Stomach smooth muscle (tissue), 2 donors: ENCODE data around the gene ZNF398.

ENCODE experiments used
- H3K27ac ChIP-seq: one replicate; pipeline ENCODE4 v1.7.0; 2013; ENCODE audit warnings: mild to moderate bottlenecking, low read length, inconsistent platforms
- H3K27me3 ChIP-seq, 2 donors: one replicate each; pipeline ENCODE4 v1.7.0; 2013; ENCODE audit warnings: low read length in 2 of 2; ENCODE audit not compliant: insufficient read depth in 2 of 2, control insufficient read depth in 1 of 2
- H3K36me3 ChIP-seq, 2 donors: one replicate each; pipeline ENCODE4 v1.7.0; 2013; ENCODE audit warnings: low read length in 2 of 2; ENCODE audit not compliant: control insufficient read depth in 2 of 2, insufficient read depth in 2 of 2
- H3K4me1 ChIP-seq: one replicate; pipeline ENCODE4 v1.7.0; 2013; ENCODE audit warnings: low read length; ENCODE audit not compliant: control insufficient read depth, insufficient read depth
- H3K4me3 ChIP-seq, 2 donors: one replicate each; pipeline ENCODE4 v1.7.0; 2013; ENCODE audit warnings: low read length in 2 of 2
- H3K9ac ChIP-seq, 2 donors: one replicate each; pipeline ENCODE4 v1.7.0; 2013; ENCODE audit warnings: low read length in 2 of 2, mild to moderate bottlenecking in 1 of 2
- H3K9me3 ChIP-seq, 2 donors: one replicate each; pipeline ENCODE4 v1.7.0; 2013; ENCODE audit warnings: low read length in 2 of 2; ENCODE audit not compliant: control insufficient read depth in 2 of 2
- donor health status: healthy.
- donor health status: Pancreatic carcinoma.

The ZNF398 gene

DNA sequence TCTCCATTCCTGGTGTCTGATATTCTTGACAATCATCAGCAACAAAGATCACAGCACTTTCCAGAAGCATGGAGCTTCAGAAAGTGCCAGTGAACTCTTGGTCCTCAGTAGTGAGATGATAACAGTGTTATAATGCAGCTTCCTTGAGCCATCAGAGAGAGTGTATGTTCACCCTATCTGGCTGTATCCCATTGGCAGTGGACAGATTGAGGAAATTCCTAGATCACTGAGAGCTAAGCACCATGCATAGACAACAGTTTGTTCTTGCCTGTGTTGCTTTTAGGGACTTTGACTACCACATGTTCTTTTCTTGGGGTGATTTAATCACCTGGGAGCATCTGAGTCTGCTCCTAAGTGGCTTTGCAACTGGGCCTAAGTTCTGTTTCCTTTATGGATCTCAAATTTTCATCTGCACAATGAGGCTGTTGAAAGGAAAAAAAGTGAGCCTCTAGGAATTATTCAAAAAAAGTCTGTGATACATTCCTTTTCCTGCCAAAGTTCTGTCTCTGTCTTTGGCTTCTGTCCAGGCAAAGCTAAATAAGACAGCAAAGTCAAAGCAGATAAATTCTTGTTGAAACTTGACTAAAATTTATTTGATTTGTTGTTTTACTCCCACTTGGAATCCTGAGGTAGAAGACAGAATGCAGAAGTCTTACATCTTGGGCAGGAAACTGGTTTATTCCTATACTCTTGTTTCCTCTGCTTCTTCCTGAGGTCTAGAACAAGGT, 33.6 kb downstream of the ZNF398 start:
- Histone ChIP-seq H3K27ac (no peak overlapping the region), H3K36me3 (peaks cover 35 to 36% of the 10 kb centered on the region in 2 donors), H3K9ac (no peak overlapping the region)

DNA sequence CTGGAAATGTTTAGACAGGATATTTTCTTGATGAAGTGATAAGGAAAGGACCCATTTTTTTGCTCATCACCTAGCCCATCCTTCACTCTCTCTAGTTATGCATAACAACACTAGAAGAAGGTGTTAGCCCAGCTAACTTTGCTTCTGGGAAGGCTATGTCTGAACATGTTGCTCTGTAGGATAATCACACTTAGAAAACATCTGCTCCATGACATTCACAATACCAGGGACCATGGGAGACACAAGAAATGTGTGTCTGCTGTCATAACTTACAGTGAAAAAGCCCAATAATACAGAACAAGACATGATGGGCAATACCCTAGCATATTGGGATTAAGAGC, 34.2 kb downstream of the ZNF398 start:
- Histone ChIP-seq H3K4me3 (no peak overlapping the region), H3K36me3 (peaks cover 34 to 35% of the 10 kb centered on the region in 2 donors), H3K27ac (no peak overlapping the region), H3K9me3 (no peaks in the 10 kb centered on the region), H3K27me3 (no peaks in the 10 kb centered on the region), H3K4me1 (no peaks in the 10 kb centered on the region), H3K9ac (no peak overlapping the region)

More for the DNA sequence above, 33.6 kb downstream of the ZNF398 start:
- H3K27me3 ChIP-seq = no peaks in the 10 kb centered on the region
- H3K4me1 ChIP-seq = no peaks in the 10 kb centered on the region
- no peak overlapping the region for H3K4me3 ChIP-seq
- H3K9me3 ChIP-seq = no peaks in the 10 kb centered on the region

DNA sequence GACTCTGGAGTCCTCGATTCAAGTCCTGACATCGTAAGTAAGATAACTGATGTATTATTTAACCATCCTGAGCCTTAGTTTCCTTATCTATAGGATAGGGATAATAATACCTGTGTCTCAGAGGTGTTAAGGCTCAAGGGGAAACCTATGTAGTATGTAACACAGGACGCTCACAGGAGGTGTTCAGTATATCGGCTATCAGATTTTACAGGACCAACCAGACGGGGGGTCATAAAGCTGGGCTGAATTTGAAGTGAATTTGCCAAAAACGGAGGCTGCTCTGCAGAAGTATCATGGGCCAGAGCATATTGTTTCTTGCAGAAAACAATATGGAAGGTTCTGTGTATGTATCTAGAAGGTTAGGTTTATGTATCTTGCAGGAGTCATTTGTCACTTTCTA, 37.0 kb downstream of the ZNF398 start:
- H3K9me3 ChIP-seq = no peaks in the 10 kb centered on the region
- peaks cover 11 to 16% of the 10 kb centered on the region in 2 donors for H3K36me3 ChIP-seq
- no peak overlapping the region for H3K27ac ChIP-seq
- H3K4me3 ChIP-seq = no peak overlapping the region
- H3K4me1 ChIP-seq = no peaks in the 10 kb centered on the region
- H3K9ac ChIP-seq = no peak overlapping the region
- H3K27me3 ChIP-seq = no peaks in the 10 kb centered on the region

DNA sequence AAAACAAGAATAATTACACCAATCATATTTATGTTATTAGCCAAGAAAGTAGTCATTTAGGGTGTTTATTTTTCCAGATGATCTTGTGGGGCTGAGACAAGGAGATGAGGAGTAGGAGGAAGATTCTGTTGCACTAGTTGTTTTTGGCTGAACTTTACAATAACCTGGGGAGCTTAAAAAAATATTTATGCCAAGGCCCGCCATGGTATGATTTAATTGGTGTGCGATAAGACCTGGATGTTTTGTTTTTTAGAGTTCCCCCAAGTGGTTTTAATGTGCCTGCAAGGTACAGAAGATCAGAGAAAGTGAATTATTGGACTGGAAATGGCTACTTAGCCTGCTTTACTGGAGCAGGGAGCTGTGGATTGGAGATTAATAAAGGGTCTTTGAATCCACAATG, 41.0 kb downstream of the ZNF398 start:
- H3K4me1 ChIP-seq = no peaks in the 10 kb centered on the region
- H3K9me3 ChIP-seq = no peaks in the 10 kb centered on the region
- H3K27ac ChIP-seq = no peak overlapping the region
- H3K27me3 ChIP-seq = no peaks in the 10 kb centered on the region
- H3K9ac ChIP-seq = no peak overlapping the region
- H3K4me3 ChIP-seq = no peak overlapping the region
- H3K36me3 ChIP-seq = no peaks in the 10 kb centered on the region

DNA sequence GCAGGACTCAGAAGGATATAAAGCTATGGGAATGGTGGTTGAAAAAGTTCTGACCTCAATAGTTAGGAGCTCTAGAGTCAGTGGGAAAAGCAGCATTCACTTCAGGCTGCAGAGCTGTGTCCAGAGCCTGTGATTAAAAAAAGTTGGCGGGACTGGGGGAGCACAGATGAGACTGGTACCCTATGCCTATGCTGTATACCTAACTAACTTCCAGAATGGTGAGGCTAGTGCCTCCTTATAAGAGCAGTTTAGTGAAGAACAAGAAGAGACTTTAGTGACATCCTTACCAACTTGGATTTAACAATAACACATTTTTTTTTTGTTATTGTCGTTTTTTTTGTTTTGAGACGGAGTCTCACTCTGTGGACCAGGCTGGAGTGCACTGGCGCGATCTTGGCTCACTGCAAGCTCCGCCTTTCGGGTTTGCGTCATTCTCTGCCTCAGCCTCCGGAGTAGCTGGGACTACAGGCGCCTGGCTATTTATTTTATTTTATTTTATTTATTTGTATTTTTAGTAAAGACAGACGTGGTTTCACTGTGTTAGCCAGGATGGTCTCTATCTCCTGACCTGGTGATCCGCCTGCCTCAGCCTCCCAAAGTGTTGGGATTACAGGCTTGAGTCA, 41.5 kb downstream of the ZNF398 start:
- Histone ChIP-seq H3K36me3 (no peaks in the 10 kb centered on the region), H3K27ac (no peak overlapping the region), H3K4me1 (no peaks in the 10 kb centered on the region), H3K27me3 (no peaks in the 10 kb centered on the region), H3K9me3 (no peaks in the 10 kb centered on the region), H3K9ac (no peak overlapping the region), H3K4me3 (no peak overlapping the region)

DNA sequence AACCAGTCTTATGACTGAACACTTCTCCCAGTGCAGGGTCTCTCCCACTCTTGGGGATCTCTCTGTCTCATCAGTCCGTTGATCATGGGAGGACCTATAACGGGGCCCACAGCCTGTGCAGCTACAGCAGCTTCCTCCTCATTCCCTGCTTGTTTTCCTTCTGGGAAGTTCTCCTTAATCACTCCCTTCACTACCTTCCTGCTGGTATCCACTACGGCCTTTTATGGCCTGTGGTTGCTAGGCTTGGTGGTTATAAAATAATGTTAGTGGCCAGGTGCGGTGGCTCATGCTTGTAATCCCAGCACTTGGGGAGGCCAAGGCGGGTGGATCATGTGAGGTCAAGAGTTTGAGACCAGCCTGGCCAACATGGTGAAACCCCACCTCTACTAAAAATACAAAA, 44.6 kb downstream of the ZNF398 start:
- H3K27me3 ChIP-seq = no peaks in the 10 kb centered on the region
- no peak overlapping the region for H3K4me3 ChIP-seq
- no peak overlapping the region for H3K27ac ChIP-seq
- H3K36me3 ChIP-seq = no peaks in the 10 kb centered on the region
- H3K4me1 ChIP-seq = peaks cover 11% of the 10 kb centered on the region
- H3K9ac ChIP-seq = no peak overlapping the region
- no peaks in the 10 kb centered on the region for H3K9me3 ChIP-seq

DNA sequence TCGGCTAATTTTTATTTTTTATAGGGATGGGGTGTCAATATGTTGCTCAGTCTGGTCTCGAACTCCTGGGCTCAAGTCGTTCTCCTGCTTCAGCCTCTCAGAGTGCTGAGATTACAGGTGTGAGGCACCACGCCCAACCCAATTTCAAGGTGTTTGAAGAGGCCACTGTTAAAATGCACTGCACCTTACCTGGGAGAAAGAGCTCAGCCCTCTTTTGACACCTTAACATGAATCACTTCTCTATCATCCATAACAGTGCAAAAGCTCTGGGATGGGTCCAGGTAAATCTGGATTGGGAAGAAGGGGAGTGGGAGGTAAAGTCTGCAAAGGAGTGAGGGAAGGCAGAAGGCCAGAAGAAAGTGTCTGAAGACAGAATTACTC, 47.5 kb downstream of the ZNF398 start:
- H3K9ac ChIP-seq = peak overlapping the region; percentile 75 to 79
- peaks cover 15% of the 10 kb centered on the region for H3K4me1 ChIP-seq
- no peaks in the 10 kb centered on the region for H3K27me3 ChIP-seq
- peak overlapping the region; percentile 76 for H3K27ac ChIP-seq
- peaks cover 13 to 14% of the 10 kb centered on the region in 2 donors for H3K36me3 ChIP-seq
- no peaks in the 10 kb centered on the region for H3K9me3 ChIP-seq
- H3K4me3 ChIP-seq = peak overlapping the region; percentile 73 to 87

DNA sequence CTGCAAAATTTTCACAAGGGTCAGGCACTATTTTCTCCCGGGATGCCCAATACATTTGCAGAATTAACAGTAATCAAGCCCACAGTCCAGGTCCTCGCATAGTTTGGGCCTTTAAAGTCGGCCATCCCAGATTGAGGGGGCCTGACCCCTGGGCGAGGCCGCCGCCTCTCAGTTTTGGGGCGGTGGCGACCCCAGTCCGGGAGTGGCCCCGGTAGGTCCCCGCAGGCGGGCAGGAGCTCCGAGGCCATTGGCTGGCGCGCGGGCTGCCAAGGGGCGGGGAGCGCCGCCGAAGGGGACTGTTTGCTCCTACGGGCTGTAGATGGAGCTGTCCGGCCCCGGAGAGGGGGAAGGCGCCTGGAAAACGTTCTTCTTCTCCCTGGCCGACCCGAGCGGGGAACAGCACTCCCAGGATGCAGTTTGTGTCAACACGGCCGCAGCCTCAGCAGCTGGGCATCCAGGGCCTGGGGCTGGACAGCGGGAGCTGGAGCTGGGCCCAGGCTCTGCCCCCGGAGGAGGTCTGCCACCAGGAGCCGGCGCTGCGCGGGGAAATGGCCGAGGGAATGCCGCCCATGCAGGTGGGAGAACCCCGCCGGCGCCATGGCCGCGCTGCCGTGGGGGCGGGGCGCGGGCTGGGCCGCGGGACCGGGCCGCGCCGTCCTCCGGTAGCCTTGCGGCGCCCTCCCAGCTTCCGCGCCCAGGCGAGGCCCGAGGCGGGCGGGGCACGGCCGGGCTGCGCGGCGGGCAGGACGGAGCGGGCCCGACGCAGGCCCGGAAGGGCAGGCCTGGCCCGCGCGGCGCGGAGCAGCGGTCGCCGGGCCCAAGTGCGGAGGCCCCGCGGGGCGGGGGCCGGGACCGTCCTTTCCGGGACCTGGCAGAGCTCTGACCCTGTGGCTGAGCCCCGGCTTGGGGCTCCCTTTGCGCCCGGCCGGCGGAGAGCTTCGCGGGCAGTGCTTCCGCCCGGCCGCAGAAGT, 48.2 kb downstream of the ZNF398 start, which contains the start of gene ZNF282:
Gene ZNF282, plus strand, starts transcription at position 367 of the 971 bp plus-strand sequence. Its CDS starts 44 bp downstream, at position 411.
- H3K9me3 ChIP-seq = no peaks in the 10 kb centered on the region
- H3K36me3 ChIP-seq = peaks cover 17 to 18% of the 10 kb centered on the region in 2 donors
- peak within 1 kb of the TSS; percentile 76 for H3K27ac ChIP-seq
- H3K4me1 ChIP-seq = peaks cover 15% of the 10 kb centered on the region
- no peaks in the 10 kb centered on the region for H3K27me3 ChIP-seq
- H3K9ac ChIP-seq = peak within 1 kb of the TSS; percentile 88 to 93
- peak within 1 kb of the TSS; percentile 87 to 90 for H3K4me3 ChIP-seq

DNA sequence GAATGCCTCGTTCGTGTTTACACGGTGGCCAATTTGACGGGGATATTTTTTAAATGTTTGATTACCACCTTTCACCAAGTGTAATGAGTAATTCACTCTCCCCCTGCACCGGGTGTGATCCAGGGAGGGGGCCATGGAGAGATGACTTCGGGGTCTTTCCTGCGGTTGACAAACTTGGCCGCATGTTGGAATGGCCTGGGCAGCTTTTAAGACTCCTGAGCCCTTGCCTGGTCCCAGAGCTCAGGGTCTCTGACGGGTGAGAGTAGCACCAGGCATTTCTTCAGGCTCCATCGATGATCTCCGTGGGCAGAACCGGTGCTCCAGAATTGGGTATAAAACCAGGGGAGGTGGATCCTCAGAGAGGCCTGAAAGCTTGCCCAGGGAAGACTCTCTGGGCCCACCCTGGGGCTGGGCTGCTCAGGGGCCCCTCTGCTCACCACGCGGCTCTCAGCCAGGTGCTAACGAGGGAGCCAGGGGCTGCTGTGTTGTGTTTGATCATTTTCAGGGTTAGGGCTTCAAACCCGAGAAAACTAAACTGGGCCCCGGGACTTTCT, 49.0 kb downstream of the ZNF398 start:
- Histone ChIP-seq H3K36me3 (peaks cover 22 to 25% of the 10 kb centered on the region in 2 donors), H3K27ac (peak overlapping the region; percentile 53), H3K4me1 (peaks cover 15% of the 10 kb centered on the region), H3K9ac (peak overlapping the region; percentile 88 to 93), H3K9me3 (no peaks in the 10 kb centered on the region), H3K27me3 (no peaks in the 10 kb centered on the region), H3K4me3 (peak overlapping the region; percentile 87 to 90)

DNA sequence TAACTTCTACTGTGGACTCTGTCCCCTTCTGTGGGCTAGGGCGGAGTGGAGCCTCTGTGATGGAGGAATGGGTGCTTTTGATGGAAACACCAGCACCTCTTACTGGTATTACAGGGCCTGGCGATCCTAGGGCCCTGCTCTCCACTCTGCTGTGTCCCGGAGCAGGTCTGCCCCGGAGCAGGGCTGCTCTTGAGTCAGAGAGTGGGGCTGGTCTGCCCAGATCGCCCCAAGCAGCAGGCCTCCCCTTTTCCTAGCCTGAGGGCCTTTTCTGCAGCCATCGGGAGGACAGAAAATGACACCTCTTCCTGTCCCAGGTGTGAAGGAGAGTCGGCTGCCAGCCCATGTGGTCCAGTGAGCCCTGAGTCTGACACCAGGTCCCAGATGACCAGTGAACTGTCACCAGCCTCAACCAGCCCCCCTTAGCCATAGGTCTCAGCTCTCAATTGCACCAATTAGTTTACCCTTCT, 49.5 kb downstream of the ZNF398 start:
- H3K9me3 ChIP-seq = no peaks in the 10 kb centered on the region
- peaks cover 25% of the 10 kb centered on the region in 2 donors for H3K36me3 ChIP-seq
- H3K27me3 ChIP-seq = no peaks in the 10 kb centered on the region
- H3K9ac ChIP-seq = peak overlapping the region; percentile 88 to 93
- H3K4me1 ChIP-seq = peaks cover 15% of the 10 kb centered on the region
- H3K27ac ChIP-seq = peak overlapping the region; percentile 53
- H3K4me3 ChIP-seq = peak overlapping the region; percentile 87 to 90
